Loucy (cell line): ENCODE data around the gene SLIT1.

Source experiments
- H2AFZ ChIP-seq: fragments of 200-600 bp; sonication (generic); 2 replicates; pipeline ENCODE4 v1.6.0; 2016; ENCODE audit warnings: antibody characterized with exemption, mild to moderate bottlenecking, low read length, moderate library complexity
- H3F3A ChIP-seq: fragments of 200-600 bp; 2 replicates; pipeline ENCODE4 v1.6.0; 2016; ENCODE audit warnings: antibody characterized with exemption, low read depth, mild to moderate bottlenecking
- H3K27me3 ChIP-seq: fragments of 200-600 bp; sonication (generic); 2 replicates; pipeline ENCODE4 v1.6.1; 2014; ENCODE audit warnings: low read length, mild to moderate bottlenecking; ENCODE audit not compliant: insufficient read depth, poor library complexity, severe bottlenecking
- H3K36me3 ChIP-seq: fragments of 200-600 bp; sonication (generic); 2 replicates; pipeline ENCODE4 v1.6.1; 2016; ENCODE audit warnings: low read length; ENCODE audit not compliant: insufficient read depth
- H3K4me1 ChIP-seq: fragments of 200-600 bp; sonication (generic); 2 replicates; pipeline ENCODE4 v1.5.1; 2014; ENCODE audit warnings: low read length, mild to moderate bottlenecking; ENCODE audit not compliant: insufficient read depth, poor library complexity, severe bottlenecking
- H3K4me2 ChIP-seq: fragments of 200-600 bp; sonication (generic); 2 replicates; pipeline ENCODE4 v1.6.0; 2014; ENCODE audit warnings: antibody characterized with exemption, low read length, low read depth, mild to moderate bottlenecking; ENCODE audit not compliant: poor library complexity, severe bottlenecking
- H3K4me3 ChIP-seq: fragments of 200-600 bp; sonication (generic); 2 replicates; pipeline ENCODE4 v1.5.1; 2014; ENCODE audit warnings: low read length, mild to moderate bottlenecking, mixed read lengths; ENCODE audit not compliant: poor library complexity, severe bottlenecking
- H3K79me2 ChIP-seq: fragments of 200-600 bp; sonication (generic); 2 replicates; pipeline ENCODE4 v1.6.1; 2014; ENCODE audit warnings: low read length; ENCODE audit not compliant: insufficient read depth
- H3K9ac ChIP-seq: fragments of 200-600 bp; sonication (generic); 2 replicates; pipeline ENCODE4 v1.6.0; 2014; ENCODE audit warnings: mild to moderate bottlenecking, low read depth, low read length, moderate library complexity; ENCODE audit not compliant: poor library complexity, severe bottlenecking
- H3K9me2 ChIP-seq: fragments of 200-600 bp; sonication (generic); replicated peaks from 2 replicates; pipeline ENCODE4 v1.6.1; 2016; ENCODE audit warnings: low read depth, low read length, mixed read lengths
- H3K9me3 ChIP-seq: fragments of 200-600 bp; sonication (generic); 2 replicates; pipeline ENCODE4 v1.6.1; 2014; ENCODE audit warnings: mild to moderate bottlenecking, antibody characterized with exemption, low read length, low read depth; ENCODE audit not compliant: insufficient read depth
- H4K20me1 ChIP-seq: fragments of 200-600 bp; sonication (generic); 2 replicates; pipeline ENCODE4 v1.6.0; 2014; ENCODE audit warnings: antibody characterized with exemption, low read length, mild to moderate bottlenecking; ENCODE audit not compliant: insufficient read depth, poor library complexity, severe bottlenecking
- CTCF ChIP-seq: fragments of 200-600 bp; sonication (generic); conservative IDR thresholded peaks from 2 replicates; pipeline ENCODE4 v1.5.1; 2014; ENCODE audit warnings: mild to moderate bottlenecking, antibody characterized with exemption, low read length
- EZH2phosphoT487 ChIP-seq: fragments of 200-600 bp; IDR thresholded peaks from 2 replicates; pipeline ENCODE4 v1.6.1; 2018; ENCODE audit warnings: antibody characterized with exemption, mild to moderate bottlenecking, moderate library complexity, borderline replicate concordance

The SLIT1 gene

DNA sequence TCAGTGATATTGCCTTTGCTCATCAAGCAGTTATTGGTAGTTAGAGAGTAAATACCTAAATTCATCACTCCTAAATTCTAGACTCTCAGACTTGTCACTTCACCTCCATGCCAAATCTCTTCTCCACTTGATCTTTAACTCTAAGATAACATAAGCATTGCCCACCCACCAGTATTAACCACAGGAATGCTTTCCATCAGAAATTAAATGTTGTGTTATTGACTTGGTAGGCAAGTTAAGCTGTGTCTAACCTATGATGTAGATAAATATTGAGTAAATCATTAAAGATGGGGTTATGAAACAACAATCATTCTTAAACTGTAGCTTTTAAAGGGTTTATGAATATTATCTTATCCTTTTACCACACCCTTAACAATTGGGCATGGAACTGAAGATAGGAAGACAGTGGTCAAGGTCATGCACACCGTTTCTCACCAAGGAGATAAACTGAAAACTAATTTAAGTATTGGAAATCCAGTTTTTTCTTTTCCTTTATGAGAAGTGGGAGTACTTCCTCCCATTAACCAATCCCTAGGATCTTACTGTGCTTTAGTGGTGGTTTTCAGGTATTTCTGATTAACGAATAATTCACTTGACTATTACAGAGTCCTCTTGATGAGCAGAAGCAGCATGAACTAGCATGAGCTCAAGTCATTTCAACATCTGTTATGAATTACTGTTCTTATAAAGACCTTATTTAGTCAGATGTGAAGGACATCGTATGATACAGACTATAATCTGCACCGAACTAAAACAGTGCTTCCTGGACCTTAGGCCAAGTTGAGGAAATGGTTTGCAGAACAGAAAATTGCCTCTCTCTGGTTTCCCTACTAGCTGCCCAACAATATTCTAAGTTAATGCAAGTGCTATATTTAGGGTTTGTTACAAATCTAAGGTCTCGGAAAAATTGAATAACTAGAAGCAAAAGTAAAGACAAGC, 211.7 kb downstream of the SLIT1 start:
- Histone ChIP-seq H3K4me1 (peaks cover 15% of the 10 kb centered on the region), H3F3A (no peaks in the 10 kb centered on the region), H2AFZ (no peak overlapping the region), H3K4me2 (no peak overlapping the region), H3K9me3 (no peaks in the 10 kb centered on the region), H3K4me3 (no peak overlapping the region), H3K79me2 (no peaks in the 10 kb centered on the region), H3K9ac (no peak overlapping the region), H4K20me1 (no peaks in the 10 kb centered on the region), H3K9me2 (no peaks in the 10 kb centered on the region), H3K36me3 (no peaks in the 10 kb centered on the region), H3K27me3 (no peaks in the 10 kb centered on the region)
- TF ChIP-seq EZH2phosphoT487 (no peak), CTCF (no peak)

DNA sequence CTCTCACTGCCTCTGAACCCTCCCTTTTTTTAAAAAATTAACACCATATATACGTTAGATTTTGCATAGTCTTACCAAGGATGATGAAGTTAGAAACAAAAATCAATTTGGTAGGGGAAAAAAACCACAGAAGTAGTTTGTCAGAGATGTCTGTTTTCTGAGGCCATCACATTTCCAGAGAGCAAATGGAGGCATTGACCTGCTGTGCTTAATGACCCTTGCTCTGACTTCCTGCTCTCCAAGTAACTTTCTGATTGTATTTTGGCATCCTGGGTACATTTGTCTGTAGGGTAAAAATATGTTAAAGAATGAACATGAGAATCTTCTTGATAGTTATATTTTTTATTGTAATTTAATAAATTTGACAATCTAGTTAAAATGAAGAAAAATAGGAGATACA, 213.5 kb downstream of the SLIT1 start:
- Histone ChIP-seq H3K9me3 (no peaks in the 10 kb centered on the region), H3K9ac (no peak overlapping the region), H4K20me1 (no peaks in the 10 kb centered on the region), H2AFZ (no peak overlapping the region), H3K4me2 (no peak overlapping the region), H3K4me3 (no peak overlapping the region), H3K4me1 (peaks cover 15% of the 10 kb centered on the region), H3K79me2 (no peaks in the 10 kb centered on the region), H3K9me2 (no peaks in the 10 kb centered on the region), H3F3A (no peaks in the 10 kb centered on the region), H3K27me3 (no peaks in the 10 kb centered on the region), H3K36me3 (no peaks in the 10 kb centered on the region)
- no peak for TF ChIP-seq EZH2phosphoT487
- no peak for TF ChIP-seq CTCF

DNA sequence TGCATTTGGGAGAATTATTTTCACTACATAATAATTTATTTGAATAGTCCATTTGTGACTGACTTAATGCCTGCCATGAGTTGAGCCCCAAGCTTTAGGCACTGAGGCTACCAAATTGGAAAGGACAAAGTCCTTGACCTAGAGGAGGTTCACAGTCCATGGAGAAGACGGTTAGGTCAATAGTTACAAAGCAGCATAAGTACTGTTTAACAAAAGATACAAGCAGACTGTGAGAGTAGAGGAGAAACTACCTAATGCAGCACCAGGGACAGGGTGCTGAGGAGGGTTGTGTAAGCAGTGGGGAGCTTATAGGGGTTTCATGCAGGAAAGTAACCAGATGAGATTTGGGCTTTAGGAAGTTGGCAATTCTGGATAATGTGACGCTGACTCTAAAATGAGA, 214.4 kb downstream of the SLIT1 start:
- Histone ChIP-seq H3K4me2 (no peak overlapping the region), H3F3A (no peaks in the 10 kb centered on the region), H3K27me3 (no peaks in the 10 kb centered on the region), H3K36me3 (no peaks in the 10 kb centered on the region), H3K9me2 (no peaks in the 10 kb centered on the region), H3K4me1 (peaks cover 15% of the 10 kb centered on the region), H2AFZ (no peak overlapping the region), H3K79me2 (no peaks in the 10 kb centered on the region), H3K4me3 (no peak overlapping the region), H3K9ac (no peak overlapping the region), H3K9me3 (no peaks in the 10 kb centered on the region), H4K20me1 (no peaks in the 10 kb centered on the region)
- no peak for TF ChIP-seq CTCF
- no peak for TF ChIP-seq EZH2phosphoT487
